ENCODE data around the gene KCNB1.

Gene KCNB1

GRCh38 chr20:49392745-49393144 is 89.7 kb downstream of the KCNB1 start:
- no peak for DNase-seq (ENCODE audit: low spot score)

DNA sequence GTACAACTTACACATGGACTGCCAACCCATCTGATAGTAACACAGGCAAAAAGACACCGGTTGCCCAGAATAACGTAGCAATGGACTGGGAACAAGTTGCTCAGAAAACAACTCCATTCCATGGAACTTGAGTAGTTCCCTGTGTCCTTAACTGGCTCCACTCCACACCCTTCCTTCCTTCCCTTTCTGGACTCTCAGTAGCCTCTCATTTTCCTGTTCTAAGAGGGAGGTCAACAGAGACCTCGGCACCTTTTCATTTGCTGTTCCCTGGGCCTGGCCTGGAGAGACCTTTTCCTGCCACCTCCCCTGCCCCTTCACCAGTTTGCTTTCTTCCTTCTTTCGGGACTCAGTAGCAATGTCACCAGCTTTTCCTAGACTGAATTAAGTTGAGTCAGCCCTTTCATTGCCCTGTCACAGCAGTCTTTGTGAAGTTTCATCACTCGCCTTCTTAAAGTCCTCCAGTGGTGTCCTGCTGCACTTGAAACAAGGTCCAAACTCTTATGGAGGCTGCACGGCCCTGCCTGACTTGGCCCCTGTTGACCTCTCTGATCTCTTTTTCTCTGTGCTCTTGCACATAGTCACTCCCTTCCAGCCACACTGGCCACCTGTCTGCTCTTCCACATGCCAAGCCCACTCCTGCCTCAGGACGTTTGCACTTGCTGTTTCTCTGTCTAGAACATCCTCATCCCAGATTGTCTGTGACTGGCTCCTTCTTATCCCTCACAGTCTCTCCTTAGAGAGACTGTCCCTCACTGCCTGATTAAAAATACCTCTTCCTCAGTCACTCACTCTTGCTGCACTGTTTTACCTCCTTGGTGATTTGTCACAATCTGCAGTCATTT is 90.8 kb downstream of the KCNB1 start:
- DNase-seq (ENCODE audit: low spot score) (no peak), FAIRE-seq (no peak)

More at GRCh38 chr20:49392745-49393144, 89.7 kb downstream of the KCNB1 start:
- no peak for FAIRE-seq

GRCh38 chr20:49389854-49390253 is 92.6 kb downstream of the KCNB1 start:
- no peak for DNase-seq (ENCODE audit: low spot score)
- no peak for FAIRE-seq

DNA sequence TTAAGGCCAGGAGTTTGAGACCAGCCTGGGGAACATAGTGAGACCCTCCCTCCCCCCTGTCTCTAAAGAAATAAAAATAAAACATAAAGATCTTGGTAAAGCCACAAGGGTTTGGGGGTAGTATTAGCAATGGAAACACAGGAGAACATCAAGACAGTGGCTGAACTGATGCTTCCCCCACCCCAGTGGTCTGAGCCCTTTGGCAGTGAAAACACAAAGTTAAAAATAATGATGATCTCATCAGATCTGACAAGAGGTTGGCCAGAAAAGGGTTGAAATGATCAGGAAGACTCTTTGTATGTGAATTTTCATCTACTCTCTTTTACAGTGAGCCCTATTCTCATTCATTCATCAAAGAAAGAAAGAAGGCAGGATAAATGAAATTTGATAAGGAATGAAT is 93.7 kb downstream of the KCNB1 start:
- no peak for FAIRE-seq
- DNase-seq (ENCODE audit: low spot score) = no peak

GRCh38 chr20:49387581-49387939 is 94.9 kb downstream of the KCNB1 start:
- FAIRE-seq (no peak), DNase-seq (ENCODE audit: low spot score) (no peak)

DNA sequence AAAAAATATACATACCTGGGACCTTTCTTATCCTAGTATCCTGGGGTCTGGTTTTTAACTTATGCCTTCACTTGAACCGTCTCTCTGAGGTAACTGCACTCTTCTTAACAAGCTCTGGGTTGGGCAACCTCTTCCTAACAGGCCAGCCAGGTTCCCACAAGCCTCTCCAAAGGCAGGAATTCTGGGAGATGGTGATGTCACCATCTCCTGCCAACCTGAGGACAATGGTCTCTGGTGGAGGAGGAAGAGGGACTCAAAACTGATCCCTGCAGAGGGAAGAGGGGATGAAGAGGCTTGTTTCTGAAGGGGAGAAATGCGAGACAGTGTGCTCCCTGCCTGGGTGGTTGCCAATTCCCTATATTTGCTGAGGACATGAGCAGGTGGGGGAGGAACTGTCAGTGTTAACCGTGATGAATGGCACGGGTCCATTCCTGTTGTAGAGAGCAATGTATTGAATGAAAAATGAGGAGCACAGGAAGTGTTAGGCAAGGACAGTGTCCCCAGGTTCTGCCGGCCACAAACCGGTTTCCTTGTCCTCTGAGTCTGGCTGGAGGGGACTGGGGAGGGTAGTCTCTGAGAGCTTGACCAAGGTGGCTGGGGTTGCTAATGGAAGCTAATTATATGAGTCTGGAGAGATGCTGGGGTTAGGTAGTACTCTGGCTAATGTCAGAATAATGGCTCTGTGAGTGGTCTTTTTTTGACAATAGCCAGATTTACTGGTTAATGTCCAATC is 95.5 kb downstream of the KCNB1 start:
- no peak for FAIRE-seq
- no peak for DNase-seq (ENCODE audit: low spot score)

GRCh38 chr20:49385465-49385864 is 97.0 kb downstream of the KCNB1 start:
- FAIRE-seq = peak; percentile 59

GRCh38 chr20:49384437-49385434 is 97.7 kb downstream of the KCNB1 start:
- DNase-seq (ENCODE audit: low spot score) (peak; percentile 66), FAIRE-seq (no peak)

More at GRCh38 chr20:49385465-49385864, 97.0 kb downstream of the KCNB1 start:
- no peak for DNase-seq (ENCODE audit: low spot score)

DNA sequence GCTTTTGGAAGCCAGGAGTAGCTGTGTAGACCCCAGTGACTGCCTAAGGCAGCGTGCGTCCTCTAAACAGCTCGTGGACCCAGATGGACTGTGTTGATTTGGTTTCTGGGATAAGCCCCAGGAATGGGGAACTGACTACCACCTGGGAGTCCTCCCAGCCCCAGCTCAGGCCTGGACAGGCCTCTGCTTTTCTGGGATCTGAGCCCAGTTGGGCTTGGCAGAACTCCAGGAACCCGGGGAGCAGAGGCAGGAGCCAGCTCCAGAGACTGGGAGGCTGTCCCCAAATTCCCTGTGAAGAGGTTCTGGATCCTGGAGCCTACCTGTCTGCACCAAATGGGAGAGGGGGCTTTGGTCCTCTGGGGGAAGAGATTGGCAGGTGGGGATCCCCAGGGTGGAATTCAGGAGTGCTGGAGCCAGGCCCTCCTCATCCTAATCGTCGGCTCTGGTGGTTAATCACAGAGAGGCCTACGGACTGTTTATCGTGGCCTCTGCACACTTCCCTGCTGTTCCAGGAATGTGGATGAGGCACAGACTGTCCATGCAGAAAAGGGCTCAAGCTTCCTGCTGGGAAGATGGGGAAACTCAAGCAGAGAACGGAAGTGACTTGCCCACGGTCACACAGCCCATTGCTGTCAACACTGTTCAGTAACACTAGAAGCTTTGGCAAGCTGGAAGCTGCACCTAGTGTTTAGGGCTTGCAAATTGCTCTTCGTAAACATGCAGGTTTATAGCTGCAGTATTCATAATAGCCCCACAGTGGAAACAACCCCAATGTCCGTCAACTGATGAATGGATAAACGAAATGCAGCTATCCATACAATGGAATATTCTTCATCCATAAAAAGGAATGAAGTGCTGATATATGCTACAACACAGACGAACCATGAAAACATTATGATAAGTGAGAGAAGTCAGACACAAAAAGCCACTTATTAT is 100.6 kb downstream of the KCNB1 start:
- no peak for FAIRE-seq
- peak; percentile 86 for DNase-seq (ENCODE audit: low spot score)

DNA sequence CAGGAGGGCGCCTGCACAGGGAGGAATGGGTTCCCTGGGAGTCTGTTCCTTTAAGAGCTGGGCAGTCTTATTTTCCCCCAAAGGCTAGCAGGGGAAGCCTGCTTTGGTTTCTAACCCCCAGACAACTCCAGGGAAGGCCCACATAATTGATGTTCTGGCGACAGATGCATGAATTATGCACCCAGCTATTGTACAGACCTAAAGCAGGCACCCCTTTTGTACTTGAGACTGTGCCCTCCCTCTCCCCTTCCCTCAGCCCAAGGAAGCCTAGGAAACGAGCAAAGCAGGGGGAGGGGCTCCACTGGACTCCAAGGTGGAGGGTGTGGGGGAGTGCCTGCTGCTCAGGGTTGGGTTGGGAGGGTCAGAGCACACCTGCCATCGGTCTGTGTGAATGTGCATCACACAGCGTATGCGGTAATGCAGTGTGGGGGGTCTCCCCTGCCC is 102.1 kb downstream of the KCNB1 start:
- FAIRE-seq (no peak), DNase-seq (ENCODE audit: low spot score) (no peak)

DNA sequence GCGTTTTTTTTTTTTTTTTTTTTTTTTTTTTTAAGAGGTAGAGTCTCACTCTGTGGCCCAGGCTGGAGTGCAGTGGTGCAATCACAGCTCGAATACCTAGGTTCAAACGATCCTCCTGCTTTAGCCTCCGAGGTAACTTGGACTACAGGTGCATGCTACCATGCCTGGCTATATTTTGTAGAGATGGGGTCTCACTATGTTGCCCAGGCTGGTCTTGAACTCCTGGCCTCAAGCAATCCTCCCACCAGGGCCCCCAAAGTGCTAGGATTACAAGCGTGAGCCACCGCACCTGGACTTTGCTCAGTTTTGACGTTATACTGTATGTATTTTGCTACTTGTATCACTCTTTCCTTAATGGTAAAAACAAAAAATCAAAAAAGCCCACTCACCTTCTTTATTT is 103.1 kb downstream of the KCNB1 start:
- FAIRE-seq (no peak), DNase-seq (ENCODE audit: low spot score) (no peak)

DNA sequence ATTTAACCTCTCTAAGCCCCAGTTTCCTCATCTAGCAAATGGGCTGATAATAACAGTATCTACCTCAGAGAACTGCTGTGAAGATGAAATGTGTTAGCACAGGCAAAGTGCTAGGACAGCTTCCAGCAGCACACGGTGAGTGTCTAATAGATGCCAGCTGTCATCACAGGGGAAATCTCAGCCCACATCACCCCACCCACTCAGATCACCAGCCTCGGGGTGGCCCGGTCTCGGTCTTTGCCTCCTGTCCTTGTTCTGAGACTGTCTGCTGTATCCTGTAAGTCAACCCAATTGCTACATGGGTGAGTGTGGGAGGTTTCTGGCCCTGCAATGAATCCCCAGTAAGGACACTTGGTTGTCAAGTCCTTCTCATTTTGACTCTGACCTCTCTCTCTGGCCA is 105.1 kb downstream of the KCNB1 start:
- FAIRE-seq (no peak), DNase-seq (ENCODE audit: low spot score) (no peak)

DNA sequence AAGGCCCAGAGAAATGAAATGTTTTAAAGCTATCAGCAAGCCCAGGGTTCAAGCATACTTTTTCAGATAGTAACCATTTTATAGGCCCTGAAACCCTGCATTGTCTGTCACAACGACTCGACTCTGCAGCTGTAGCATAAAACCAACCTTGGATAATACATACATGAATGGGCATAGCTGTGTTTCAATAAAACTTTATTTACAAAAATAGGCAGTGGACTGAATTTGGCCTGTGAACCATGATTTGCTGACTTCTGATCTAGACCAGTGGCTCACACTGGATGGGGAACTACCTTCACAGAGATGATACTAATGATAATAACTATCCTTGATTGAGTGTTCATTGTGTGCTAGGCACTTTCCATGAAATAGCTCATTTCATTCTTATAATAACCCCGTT is 107.3 kb downstream of the KCNB1 start:
- FAIRE-seq (no peak), DNase-seq (ENCODE audit: low spot score) (no peak)

- DNase-seq (ENCODE audit: low spot score) (no peak), FAIRE-seq (no peak)
Observed at GRCh38 chr20:49372095-49372734, 110.3 kb downstream of the KCNB1 start.

DNA sequence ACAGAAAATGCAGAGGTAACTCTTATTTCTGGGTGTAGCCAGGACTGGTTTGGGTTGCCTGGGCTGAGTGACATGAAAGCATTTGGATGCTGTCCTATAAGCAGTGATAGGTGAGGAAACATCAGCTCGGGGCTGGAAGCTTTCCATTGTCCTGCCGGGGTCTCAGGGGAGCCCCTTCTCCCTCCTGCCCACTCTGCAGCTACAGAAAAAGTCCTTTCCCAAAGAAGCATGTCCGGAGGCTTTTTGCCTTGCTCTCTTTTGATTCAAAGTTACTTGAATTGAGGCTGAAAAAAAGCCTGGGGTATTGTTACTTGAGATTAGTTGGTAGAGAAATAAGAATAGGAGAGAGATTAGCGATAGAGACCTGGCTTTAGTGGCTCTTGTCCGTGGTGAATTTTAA is 113.9 kb downstream of the KCNB1 start:
- DNase-seq (ENCODE audit: low spot score) (no peak), FAIRE-seq (no peak)

DNA sequence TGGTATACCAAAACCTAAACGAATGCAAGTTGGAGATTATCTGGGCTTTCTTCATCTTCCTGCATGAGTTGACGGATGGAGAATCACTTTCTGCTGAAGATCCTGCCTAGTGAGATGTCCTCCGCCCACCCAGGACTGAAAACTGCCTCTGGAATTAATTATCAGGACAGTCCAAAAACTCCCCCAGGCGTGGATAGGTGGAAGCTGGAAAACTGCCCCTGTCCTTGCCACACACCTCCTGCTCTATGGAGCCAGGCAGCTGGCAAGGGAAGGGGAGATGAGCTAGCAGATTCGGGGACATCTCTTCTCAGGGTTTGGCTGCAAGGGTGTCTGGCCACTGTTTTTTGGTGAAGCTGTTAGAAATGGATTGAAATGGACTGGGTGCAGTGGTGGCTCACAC is 115.4 kb downstream of the KCNB1 start:
- no peak for DNase-seq (ENCODE audit: low spot score)
- FAIRE-seq = no peak

DNA sequence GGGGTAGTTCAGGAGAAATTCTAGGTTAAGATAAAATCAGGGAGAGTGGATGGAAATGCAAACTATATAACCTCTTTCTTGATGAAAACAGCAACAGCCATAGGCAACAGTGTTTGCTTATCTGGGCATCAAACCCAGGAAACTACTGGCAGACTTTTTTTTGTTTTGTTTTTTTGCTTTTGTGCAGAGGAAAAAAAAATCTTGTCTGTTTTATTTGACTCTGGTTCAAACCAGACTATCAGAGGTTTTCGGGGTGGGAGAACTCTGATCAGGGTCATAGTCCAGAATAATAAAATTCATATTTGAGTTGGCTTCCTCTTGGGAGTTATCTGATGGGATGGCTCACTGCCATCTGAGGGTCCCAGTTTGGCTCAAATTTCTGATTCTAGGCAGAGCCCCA is 115.8 kb downstream of the KCNB1 start:
- no peak for FAIRE-seq

GRCh38 chr20:49361862-49362660 is 120.4 kb downstream of the KCNB1 start:
- no peak for FAIRE-seq

More for the DNA sequence above, 115.8 kb downstream of the KCNB1 start:
- DNase-seq (ENCODE audit: low spot score) = no peak

More at GRCh38 chr20:49361862-49362660, 120.4 kb downstream of the KCNB1 start:
- DNase-seq (ENCODE audit: low spot score) = no peak
